Measurements from ENCODE around the gene KREMEN1. TPM values are rescaled to one million over a fixed set of nuclear protein-coding genes. Genes with fewer than 3 reads are reported as not detected.
A peak's percentile ranks its signal among the peaks of the same experiment; 100 is the strongest.

The KREMEN1 gene
- total and polyA plus RNA-seq, 9 of the 15 experiments (the other 6 are each of a cell fraction or from before 2014, with no cell fraction given), result 0.69 to 11.5 (median 4.3) TPM

GRCh38 chr22:29205594-29206371 lies 132.9 kb downstream of the KREMEN1 start, which contains the start of gene EMID1 (continued):
- TF ChIP-seq YY1 (IDR thresholded peaks at IDR 0.05; ENCODE audit: borderline replicate concordance in 1 of 3, control insufficient read depth in 1 of 3, extremely low read depth in 1 of 3, insufficient read depth in 3 of 3, insufficient read length in 1 of 3, insufficient replicate concordance in 2 of 3, low read depth in 1 of 3, low read length in 2 of 3) (peak in 1 of 3 experiments; percentile 26), MYC (IDR thresholded peaks at IDR 0.05; ENCODE audit: low read depth, low read length) (0 out of 2 replicates have a peak, but pooled peaks have one; percentile 5), MYC (CRISPR knock-in tag; IDR thresholded peaks at IDR 0.05; ENCODE audit: borderline replicate concordance, low read depth) (no peak), DNMT1 (IDR thresholded peaks at IDR 0.05) (no peak), ZBTB43 (CRISPR knock-in tag; IDR thresholded peaks at IDR 0.05) (no peak), ZNF609 (CRISPR knock-in tag; IDR thresholded peaks at IDR 0.05; ENCODE audit: borderline replicate concordance) (no peak), CTCF (IDR thresholded peaks at IDR 0.05 in 2 of 3, conservative IDR thresholded peaks at IDR 0.05 in 1 of 3; ENCODE audit: insufficient read depth in 2 of 3, low read depth in 1 of 3, low read length in 3 of 3) (peak; percentile 10 to 47 (median 27); a peak in 3 of 6 replicates), ZBTB49 (CRISPR knock-in tag; IDR thresholded peaks at IDR 0.05; ENCODE audit: borderline replicate concordance) (no peak)
